Esophagus squamous epithelium (tissue), 5 donors: Measurements from ENCODE around the gene LRG1. TPM values are rescaled to one million over a fixed set of nuclear protein-coding genes. Genes with fewer than 3 reads are reported as not detected.

Source experiments
- DNase-seq: peaks from one replicate; lab custom pipeline; 2025; lab: John Stamatoyannopoulos, UW
- H3K27ac ChIP-seq, 4 donors: fragments of 200-600 bp; sonication (generic); one replicate each; pipeline ENCODE4 v1.5.1; 2016 to 2019; ENCODE audit warnings: mild to moderate bottlenecking in 1 of 4
- H3K27me3 ChIP-seq, 4 donors: fragments of 200-600 bp; sonication (generic); 1 replicate in 3 of 4; 2 replicates in 1 of 4; pipeline versions ENCODE4 v1.5.1 to v1.6.0; 2017 to 2021; ENCODE audit warnings: antibody characterized with exemption in 1 of 4
- H3K36me3 ChIP-seq, 3 donors: fragments of 200-600 bp; sonication (generic); one replicate each; pipeline ENCODE4 v1.5.1; 2016 to 2019
- H3K4me1 ChIP-seq, 3 donors: fragments of 200-600 bp; sonication (generic); one replicate each; pipeline ENCODE4 v1.5.1; 2017 to 2019
- H3K4me3 ChIP-seq, 4 donors: fragments of 200-600 bp; sonication (generic); 1 replicate in 3 of 4; 2 replicates in 1 of 4; pipeline ENCODE4 v1.5.1; 2016 to 2019; ENCODE audit warnings: mild to moderate bottlenecking in 2 of 4, moderate library complexity in 1 of 4
- H3K9me3 ChIP-seq, 3 donors: fragments of 200-600 bp; sonication (generic); one replicate each; pipeline ENCODE4 v1.5.1; 2016 to 2019
- POLR2A ChIP-seq, 4 donors: fragments of 450-650 bp; IDR thresholded peaks; one replicate each; pipeline ENCODE4 v1.6.1; 2017; ENCODE audit warnings: antibody characterized with exemption in 4 of 4, mild to moderate bottlenecking in 4 of 4, moderate library complexity in 3 of 4
- WGBS, 2 donors: methylation state at CpG; one replicate each; pipeline ENCODE4 v1.1.5; 2018; 5-methylcytosine and 5-hydroxymethylcytosine counted together
- intact Hi-C: fragments of 100-400 bp; cut with DNase I; formaldehyde crosslinking; loops from one replicate; pipeline ENCODE4 v1.15.0; 2022
- total RNA-seq, 4 donors: library from RNA; depleted of rRNA; stranded (reverse); fragments of >200 nt; gene quantifications; one replicate each; pipeline ENCODE4 v1.1.0, GENCODE V29; 2016
- TF ChIP-seq, protein P1 (sequence below), 6 experiments: fragments of 450-650 bp in 4 of 6; fragments of 200-600 bp in 2 of 6; sonication (generic) in 2 of 6; IDR thresholded peaks; one replicate each; pipeline ENCODE4 v1.5.1; 2016 to 2019; ENCODE audit warnings: antibody characterized with exemption in 6 of 6, mild to moderate bottlenecking in 4 of 6, moderate library complexity in 4 of 6
- donor health status: DM: yes; HTN: yes; CAD: no.

LRG1 gene
- total RNA-seq, 4 donors from 2014 or later = 3.8 to 53.0 (median 21.1) TPM

DNA sequence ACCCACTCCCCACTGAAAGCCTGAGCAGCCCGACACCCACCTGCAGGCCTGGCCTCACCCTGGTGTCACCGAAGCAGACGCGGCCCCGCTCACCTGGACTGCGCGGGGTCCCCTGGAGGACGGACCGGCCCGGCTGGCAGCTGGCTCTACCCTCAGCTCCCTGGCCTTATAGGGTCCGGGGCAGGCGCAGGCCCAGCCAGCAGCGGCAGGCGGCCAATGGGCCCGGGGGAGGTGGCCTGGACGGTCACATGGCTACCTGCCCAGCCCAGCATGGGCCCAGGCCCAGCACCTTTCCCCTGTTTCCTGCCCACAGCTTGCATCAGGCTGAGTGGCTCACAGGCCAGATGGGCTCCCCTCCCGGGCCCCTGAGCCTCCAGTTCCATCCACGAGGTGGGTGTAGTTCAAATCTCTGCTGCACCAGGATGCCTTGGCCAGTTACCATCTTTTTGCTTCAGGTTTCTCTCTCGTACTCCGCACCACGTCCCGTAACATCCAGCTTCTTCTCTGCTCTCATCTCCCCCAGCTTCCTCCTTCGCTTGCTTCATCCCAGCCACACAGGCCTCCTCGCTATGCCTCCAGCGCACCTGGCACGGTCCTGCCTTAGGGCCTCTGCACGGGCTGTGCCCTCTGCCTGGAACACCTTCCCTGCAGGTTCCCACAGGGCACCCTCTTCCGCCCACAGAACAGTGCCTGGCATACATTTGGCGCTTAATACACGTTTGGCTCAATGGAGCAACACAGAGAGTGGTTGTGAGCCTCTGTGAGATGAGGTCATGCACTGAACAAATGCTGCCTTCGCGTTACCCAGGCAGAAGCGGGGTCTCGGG is 21.3 kb downstream of the LRG1 start, which contains the start of gene PLIN4:
TSS of gene PLIN4 (minus strand) at position 142 of the 827 bp plus-strand sequence. CDS start 214 bp downstream, outside the sequence.
- TF ChIP-seq POLR2A (IDR thresholded peaks at IDR 0.05) = peak in 2 of 4 donors; percentile 60
- TF ChIP-seq, protein P1, sequence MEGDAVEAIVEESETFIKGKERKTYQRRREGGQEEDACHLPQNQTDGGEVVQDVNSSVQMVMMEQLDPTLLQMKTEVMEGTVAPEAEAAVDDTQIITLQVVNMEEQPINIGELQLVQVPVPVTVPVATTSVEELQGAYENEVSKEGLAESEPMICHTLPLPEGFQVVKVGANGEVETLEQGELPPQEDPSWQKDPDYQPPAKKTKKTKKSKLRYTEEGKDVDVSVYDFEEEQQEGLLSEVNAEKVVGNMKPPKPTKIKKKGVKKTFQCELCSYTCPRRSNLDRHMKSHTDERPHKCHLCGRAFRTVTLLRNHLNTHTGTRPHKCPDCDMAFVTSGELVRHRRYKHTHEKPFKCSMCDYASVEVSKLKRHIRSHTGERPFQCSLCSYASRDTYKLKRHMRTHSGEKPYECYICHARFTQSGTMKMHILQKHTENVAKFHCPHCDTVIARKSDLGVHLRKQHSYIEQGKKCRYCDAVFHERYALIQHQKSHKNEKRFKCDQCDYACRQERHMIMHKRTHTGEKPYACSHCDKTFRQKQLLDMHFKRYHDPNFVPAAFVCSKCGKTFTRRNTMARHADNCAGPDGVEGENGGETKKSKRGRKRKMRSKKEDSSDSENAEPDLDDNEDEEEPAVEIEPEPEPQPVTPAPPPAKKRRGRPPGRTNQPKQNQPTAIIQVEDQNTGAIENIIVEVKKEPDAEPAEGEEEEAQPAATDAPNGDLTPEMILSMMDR (IDR thresholded peaks at IDR 0.05) = no peak
- H3K4me3 ChIP-seq = peak within 1 kb of the TSS in 3 of 4 donors; percentile 31 to 59 (median 33)
- intact Hi-C loops = no loop called here
- 17 to 21% methylated on average over 10 to 15 of the region's 34 CpGs for WGBS, 2 donors
- H3K27ac ChIP-seq = peak within 1 kb of the TSS; percentile 72 to 87 (median 77)
- H3K36me3 ChIP-seq = no peaks in the 10 kb centered on the region
- no peaks in the 10 kb centered on the region for H3K9me3 ChIP-seq
- H3K4me1 ChIP-seq = peaks cover 18 to 26% (median 20%) of the 10 kb centered on the region in 3 donors
- DNase-seq = no peak
- peaks cover 0 to 17% (median 0%) of the 10 kb centered on the region in 4 donors for H3K27me3 ChIP-seq

- H3K27ac ChIP-seq = peak overlapping the region; percentile 72 to 87 (median 77)
- DNase-seq = no peak
Observed at GRCh38 chr19:4517451-4518057, 22.3 kb downstream of the LRG1 start.

DNA sequence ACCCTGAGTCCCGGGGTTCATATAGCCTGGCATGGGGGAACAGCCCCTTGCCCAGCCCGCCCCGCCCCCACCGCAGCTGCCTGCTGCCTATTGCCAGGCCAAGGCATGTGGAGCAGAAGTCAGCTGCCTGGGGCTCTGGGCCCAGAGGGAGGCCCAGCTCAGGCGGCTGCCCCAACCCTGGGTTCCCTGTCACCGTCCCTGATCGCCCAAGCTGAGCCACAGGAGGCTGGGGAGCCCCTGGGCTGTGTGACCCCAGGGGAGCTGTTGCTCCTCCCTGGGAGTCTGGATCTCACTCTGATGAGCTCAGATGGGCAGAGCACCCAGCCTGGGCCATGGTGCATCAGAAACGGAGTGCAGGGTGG is 22.9 kb downstream of the LRG1 start:
- peak overlapping the region in 2 of 4 donors; percentile 31 to 59 for H3K4me3 ChIP-seq
- H3K36me3 ChIP-seq = no peaks in the 10 kb centered on the region
- peak overlapping the region; percentile 72 to 87 (median 77) for H3K27ac ChIP-seq
- DNase-seq = no peak
- peaks cover 0 to 17% (median 0%) of the 10 kb centered on the region in 4 donors for H3K27me3 ChIP-seq
- no peak for TF ChIP-seq POLR2A (IDR thresholded peaks at IDR 0.05)
- TF ChIP-seq, protein P1 (IDR thresholded peaks at IDR 0.05) = no peak
- H3K9me3 ChIP-seq = no peaks in the 10 kb centered on the region
- H3K4me1 ChIP-seq = peaks cover 18 to 26% (median 20%) of the 10 kb centered on the region in 3 donors
- 57% methylated on average over 1 of the region's 8 CpGs; no CpG with 5 or more reads in 1 of the 2 donors for WGBS, 2 donors
- intact Hi-C loops = no loop called here

More at GRCh38 chr19:4517451-4518057, 22.3 kb downstream of the LRG1 start:
- 66 to 94% methylated on average over 3 to 5 of the region's 24 CpGs for WGBS, 2 donors
- Histone ChIP-seq H3K36me3 (no peaks in the 10 kb centered on the region), H3K27me3 (peaks cover 0 to 17% (median 0%) of the 10 kb centered on the region in 4 donors), H3K4me3 (peak overlapping the region in 3 of 4 donors; percentile 31 to 59 (median 33)), H3K4me1 (peaks cover 18 to 26% (median 20%) of the 10 kb centered on the region in 3 donors), H3K9me3 (no peaks in the 10 kb centered on the region)
- intact Hi-C loops = no loop called here
- TF ChIP-seq, protein P1 (IDR thresholded peaks at IDR 0.05) = no peak
- TF ChIP-seq POLR2A (IDR thresholded peaks at IDR 0.05) = no peak

DNA sequence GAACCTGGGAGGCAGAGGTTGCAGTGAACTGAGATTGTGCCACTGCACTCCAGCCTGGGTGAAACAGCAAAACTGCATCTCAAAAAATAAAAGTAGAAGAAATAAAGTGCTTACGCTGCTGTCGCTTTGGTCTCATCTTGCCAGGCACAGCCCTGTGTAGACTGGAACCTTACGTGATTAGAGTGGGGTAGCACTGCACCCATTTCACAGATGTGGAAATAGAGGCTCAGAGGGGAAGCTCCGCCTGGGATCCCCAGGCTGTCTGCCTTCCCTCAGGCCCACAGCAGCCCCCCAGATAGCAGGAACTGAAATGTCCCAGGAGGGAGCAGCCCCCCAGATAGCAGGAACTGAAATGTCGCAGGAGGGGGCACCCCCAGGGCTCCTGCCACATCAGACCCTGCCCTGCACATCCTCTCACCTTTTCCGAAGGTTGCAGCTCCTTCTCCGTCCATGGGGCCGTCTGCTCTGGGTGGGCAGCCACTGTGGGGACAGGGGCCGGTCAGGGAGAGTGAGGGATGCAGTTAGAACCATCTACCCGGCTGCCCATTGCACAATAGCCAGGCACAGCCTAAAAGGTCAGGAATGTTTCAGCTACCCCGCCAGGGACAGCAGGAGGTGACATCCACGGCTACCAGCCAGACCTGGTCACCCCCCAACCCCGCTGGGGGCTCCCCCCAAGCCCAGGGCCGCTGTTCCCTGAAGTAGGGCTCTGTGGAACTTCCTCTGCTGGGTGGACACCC is 23.5 kb downstream of the LRG1 start:
- intact Hi-C loops = no loop called here
- DNase-seq = no peak
- TF ChIP-seq, protein P1 (IDR thresholded peaks at IDR 0.05) = no peak
- TF ChIP-seq POLR2A (IDR thresholded peaks at IDR 0.05) = no peak
- H3K36me3 ChIP-seq = no peaks in the 10 kb centered on the region
- no peak overlapping the region for H3K4me3 ChIP-seq
- 71 to 84% methylated on average over 3 to 4 of the region's 14 CpGs for WGBS, 2 donors
- peaks cover 18 to 26% (median 20%) of the 10 kb centered on the region in 3 donors for H3K4me1 ChIP-seq
- H3K27ac ChIP-seq = peak overlapping the region in 2 of 4 donors; percentile 74 to 87
- H3K27me3 ChIP-seq = peaks cover 0 to 17% (median 0%) of the 10 kb centered on the region in 4 donors
- no peaks in the 10 kb centered on the region for H3K9me3 ChIP-seq
